Activated CD8-positive, alpha-beta T cell treated with anti-CD3 and anti-CD28 coated beads for 36 hours (primary cell): ENCODE measurements around the gene TAX1BP3. TPM values are rescaled to one million over a fixed set of nuclear protein-coding genes. Genes with fewer than 3 reads are reported as not detected.

Experiments
- ATAC-seq: fragments of 200-7000 bp; cut with Tn5 transposase; one replicate; pipeline ENCODE4 v1.10.0; 2021; ENCODE audit warnings: mild to moderate bottlenecking, moderate library complexity
- CTCF ChIA-PET: fragments of 350-600 bp; sonication (Branson Sonifier 250); formaldehyde crosslinking; loops from one replicate; lab custom pipeline; 2021; ENCODE audit warnings: antibody characterized with exemption; lab: Charles Lee
- POLR2A ChIA-PET: fragments of 350-600 bp; sonication (Branson Sonifier 250); formaldehyde crosslinking; loops from one replicate; lab custom pipeline; 2021; ENCODE audit warnings: antibody characterized with exemption; lab: Charles Lee
- DNase-seq: peaks from one replicate; pipeline ENCODE4 v3.0.0-alpha.2; 2020
- H3K27ac Mint-ChIP-seq: one replicate; pipeline ENCODE4 v1.8.0; 2021; ENCODE audit warnings: mild to moderate bottlenecking, mixed read lengths
- H3K27me3 Mint-ChIP-seq: one replicate; pipeline ENCODE4 v1.8.0; 2021; ENCODE audit warnings: mixed read lengths
- H3K36me3 Mint-ChIP-seq: one replicate; pipeline ENCODE4 v1.8.0; 2021; ENCODE audit warnings: low read depth, mixed read lengths
- H3K4me1 Mint-ChIP-seq: one replicate; pipeline ENCODE4 v1.8.0; 2021; ENCODE audit warnings: low read depth, mixed read lengths
- H3K4me3 Mint-ChIP-seq: one replicate; pipeline ENCODE4 v1.8.0; 2021; ENCODE audit warnings: mild to moderate bottlenecking, moderate library complexity, mixed read lengths
- H3K9me3 Mint-ChIP-seq: one replicate; pipeline ENCODE4 v1.8.0; 2021; ENCODE audit warnings: mixed read lengths
- intact Hi-C: fragments of 100-400 bp; cut with micrococcal nuclease; formaldehyde crosslinking; loops from one replicate; pipeline ENCODE4 v1.10.0; 2022
- total RNA-seq, 2 experiments: library from RNA; stranded (reverse); gene quantifications; one replicate each; pipeline ENCODE4 v1.2.3, GENCODE V29; 2021
- TF ChIP-seq, protein P1 (sequence below): fragments of 200-600 bp; IDR thresholded peaks from one replicate; pipeline ENCODE4 v1.8.0; 2022; ENCODE audit warnings: antibody characterized with exemption, mild to moderate bottlenecking

The TAX1BP3 gene
- total RNA-seq, 2 experiments from 2014 or later: 14.3 to 15.1 TPM

GRCh38 chr17:3659541-3660111, 8.8 kb downstream of the TAX1BP3 start:
- POLR2A ChIA-PET: no interaction called here

DNA sequence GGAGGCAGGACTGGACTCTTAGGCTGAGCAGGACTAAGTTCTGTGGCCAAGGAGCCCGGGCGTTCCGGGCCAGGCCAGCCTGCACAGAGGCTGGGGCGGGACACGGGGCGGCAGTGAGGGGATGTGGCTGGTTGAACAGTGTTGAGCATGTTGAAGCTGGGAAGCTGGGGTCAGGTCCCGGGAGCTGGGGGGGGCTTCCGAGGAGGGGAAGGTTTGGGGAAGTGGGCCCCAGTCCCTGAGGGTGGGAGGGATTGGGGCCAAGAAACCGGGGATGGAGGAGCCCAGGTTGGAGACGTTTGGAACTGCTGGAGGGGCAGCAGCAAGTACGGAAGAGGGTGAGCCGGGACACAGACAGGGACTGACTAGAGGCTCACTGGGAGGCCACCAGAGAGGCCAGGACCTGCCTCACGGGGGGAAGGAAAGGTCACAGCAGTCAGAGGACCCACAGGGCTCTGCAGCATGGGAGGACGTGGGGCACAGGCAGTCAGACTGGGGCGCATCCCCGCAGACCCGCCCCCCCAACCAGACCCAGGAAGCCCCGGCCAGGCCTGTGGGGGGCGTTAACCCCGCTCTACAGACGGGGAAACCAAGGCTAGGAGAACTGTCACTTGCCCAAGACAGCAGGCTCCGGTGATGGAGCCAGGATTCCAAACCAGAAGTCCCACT, 9.5 kb downstream of the TAX1BP3 start:
- H3K4me3 Mint-ChIP-seq: no peak overlapping the region
- H3K36me3 Mint-ChIP-seq: no peaks in the 10 kb centered on the region
- CTCF ChIA-PET: no interaction called here
- H3K4me1 Mint-ChIP-seq: no peaks in the 10 kb centered on the region
- POLR2A ChIA-PET: interaction anchor here (0.6 kb wide), 1 partner anchor 35 kb away, joined by 3 read pairs; no protein-coding TSS in a partner anchor
- no peaks in the 10 kb centered on the region for H3K9me3 Mint-ChIP-seq
- intact Hi-C loops: no loop called here
- no peak for ATAC-seq
- TF ChIP-seq, protein P1, sequence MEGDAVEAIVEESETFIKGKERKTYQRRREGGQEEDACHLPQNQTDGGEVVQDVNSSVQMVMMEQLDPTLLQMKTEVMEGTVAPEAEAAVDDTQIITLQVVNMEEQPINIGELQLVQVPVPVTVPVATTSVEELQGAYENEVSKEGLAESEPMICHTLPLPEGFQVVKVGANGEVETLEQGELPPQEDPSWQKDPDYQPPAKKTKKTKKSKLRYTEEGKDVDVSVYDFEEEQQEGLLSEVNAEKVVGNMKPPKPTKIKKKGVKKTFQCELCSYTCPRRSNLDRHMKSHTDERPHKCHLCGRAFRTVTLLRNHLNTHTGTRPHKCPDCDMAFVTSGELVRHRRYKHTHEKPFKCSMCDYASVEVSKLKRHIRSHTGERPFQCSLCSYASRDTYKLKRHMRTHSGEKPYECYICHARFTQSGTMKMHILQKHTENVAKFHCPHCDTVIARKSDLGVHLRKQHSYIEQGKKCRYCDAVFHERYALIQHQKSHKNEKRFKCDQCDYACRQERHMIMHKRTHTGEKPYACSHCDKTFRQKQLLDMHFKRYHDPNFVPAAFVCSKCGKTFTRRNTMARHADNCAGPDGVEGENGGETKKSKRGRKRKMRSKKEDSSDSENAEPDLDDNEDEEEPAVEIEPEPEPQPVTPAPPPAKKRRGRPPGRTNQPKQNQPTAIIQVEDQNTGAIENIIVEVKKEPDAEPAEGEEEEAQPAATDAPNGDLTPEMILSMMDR: no peak
- DNase-seq: no peak
- H3K27ac Mint-ChIP-seq: no peak overlapping the region
- H3K27me3 Mint-ChIP-seq: no peaks in the 10 kb centered on the region

More at GRCh38 chr17:3659541-3660111, 8.8 kb downstream of the TAX1BP3 start:
- no peak overlapping the region for H3K27ac Mint-ChIP-seq
- no peaks in the 10 kb centered on the region for H3K36me3 Mint-ChIP-seq
- TF ChIP-seq, protein P1: no peak
- no peak overlapping the region for H3K4me3 Mint-ChIP-seq
- H3K9me3 Mint-ChIP-seq: no peaks in the 10 kb centered on the region
- ATAC-seq (no peak), DNase-seq (no peak)
- intact Hi-C loops: no loop called here
- no peaks in the 10 kb centered on the region for H3K4me1 Mint-ChIP-seq
- CTCF ChIA-PET: interaction anchor here (1.2 kb wide), 1 partner anchor 11 kb away, joined by 3 read pairs; no protein-coding TSS in a partner anchor
- H3K27me3 Mint-ChIP-seq: no peaks in the 10 kb centered on the region

DNA sequence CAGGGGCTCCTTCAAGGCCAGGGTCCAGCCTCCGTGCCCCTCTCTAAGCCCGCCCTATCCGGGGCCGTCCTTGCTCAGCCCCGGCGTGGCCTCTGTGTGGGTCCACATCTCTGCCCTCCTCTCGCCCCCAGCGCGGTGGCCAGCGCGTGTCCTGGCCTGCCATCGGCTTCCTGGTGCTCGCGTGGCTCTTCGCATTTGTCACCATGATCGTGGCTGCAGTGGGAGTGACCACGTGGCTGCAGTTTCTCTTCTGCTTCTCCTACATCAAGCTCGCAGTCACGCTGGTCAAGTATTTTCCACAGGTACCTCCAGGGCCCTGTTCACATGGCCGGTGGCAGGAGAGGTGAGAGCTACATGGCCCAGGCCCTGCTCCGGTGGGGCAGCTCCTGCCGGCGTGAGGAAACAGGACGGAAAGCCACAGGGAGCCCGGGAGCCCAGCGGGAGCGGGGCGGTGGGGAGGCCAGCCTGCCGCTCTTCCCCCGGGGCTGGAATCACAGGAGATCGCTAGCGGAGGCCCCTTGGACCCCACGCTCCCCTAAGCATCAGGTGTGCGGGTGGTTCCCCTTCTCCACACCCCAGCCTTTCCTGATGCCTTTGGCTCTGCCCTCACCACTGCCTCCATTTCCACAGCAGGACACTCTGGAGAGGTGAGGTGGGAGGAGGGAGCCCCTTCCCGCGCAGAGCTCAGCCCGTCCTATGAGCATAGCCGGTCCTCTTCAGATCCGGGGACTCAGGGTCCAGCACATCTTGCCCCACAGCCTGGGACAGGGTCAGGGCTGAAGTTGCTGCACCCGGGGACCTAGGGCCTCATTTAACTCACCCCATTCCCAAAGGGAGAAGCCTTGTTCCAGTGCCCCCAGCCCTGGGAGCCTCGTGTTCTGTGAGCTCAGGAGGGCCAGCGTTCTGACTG, 10.2 kb downstream of the TAX1BP3 start:
- CTCF ChIA-PET: no interaction called here
- no peak overlapping the region for H3K4me3 Mint-ChIP-seq
- TF ChIP-seq, protein P1: no peak

DNA sequence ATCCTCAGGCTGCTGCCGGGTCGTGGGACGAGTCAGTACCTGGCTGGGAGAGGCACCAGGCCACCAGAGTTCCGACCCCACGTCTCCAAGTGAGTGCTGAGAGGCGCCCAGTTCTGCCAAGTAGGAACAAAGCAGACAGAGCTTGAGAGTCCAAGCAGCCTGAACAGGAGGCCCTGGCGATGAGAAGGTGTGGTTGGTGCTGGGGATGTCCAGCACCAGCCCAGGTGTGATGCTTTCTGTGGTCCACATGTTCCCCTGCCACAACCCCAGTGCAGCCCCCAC, 10.8 kb downstream of the TAX1BP3 start:
- Mint-ChIP-seq H3K36me3 (no peaks in the 10 kb centered on the region), H3K27ac (no peak overlapping the region)
- CTCF ChIA-PET: no interaction called here

More for the DNA sequence above, 10.2 kb downstream of the TAX1BP3 start:
- Mint-ChIP-seq H3K36me3 (no peaks in the 10 kb centered on the region), H3K9me3 (no peaks in the 10 kb centered on the region), H3K27ac (no peak overlapping the region), H3K4me1 (no peaks in the 10 kb centered on the region), H3K27me3 (no peaks in the 10 kb centered on the region)
- ATAC-seq (no peak), DNase-seq (no peak)
- POLR2A ChIA-PET: interaction anchor here (0.6 to 1.7 kb wide), 4 partner anchors 9 to 63 kb away, joined by 3 to 4 read pairs (median 3); no protein-coding TSS in a partner anchor
- intact Hi-C loops: no loop called here

More for the DNA sequence above, 10.8 kb downstream of the TAX1BP3 start:
- Mint-ChIP-seq H3K4me1 (no peaks in the 10 kb centered on the region), H3K9me3 (no peaks in the 10 kb centered on the region), H3K27me3 (no peaks in the 10 kb centered on the region), H3K4me3 (no peak overlapping the region)
- TF ChIP-seq, protein P1: no peak
- ATAC-seq (no peak), DNase-seq (no peak)
- POLR2A ChIA-PET: interaction anchor here (0.6 to 1.7 kb wide), 3 partner anchors 10 to 64 kb away, joined by 3 to 4 read pairs (median 3); no protein-coding TSS in a partner anchor
- intact Hi-C loops: no loop called here
